ENCODE results near the gene PHACTR4.
A peak's percentile ranks its signal among the peaks of the same experiment; 100 is the strongest.
"Not testable (repeated sequence)": the region's sequence is repeated elsewhere in the genome, so short reads cannot be mapped to it uniquely, and the experiment has no call there.

Gene PHACTR4

GRCh38 chr1:28373450-28373849, 3.9 kb downstream of the PHACTR4 start:
- not testable (repeated sequence) for DNase-seq

GRCh38 chr1:28374297-28374696, 4.8 kb downstream of the PHACTR4 start:
- DNase-seq = no peak

DNA sequence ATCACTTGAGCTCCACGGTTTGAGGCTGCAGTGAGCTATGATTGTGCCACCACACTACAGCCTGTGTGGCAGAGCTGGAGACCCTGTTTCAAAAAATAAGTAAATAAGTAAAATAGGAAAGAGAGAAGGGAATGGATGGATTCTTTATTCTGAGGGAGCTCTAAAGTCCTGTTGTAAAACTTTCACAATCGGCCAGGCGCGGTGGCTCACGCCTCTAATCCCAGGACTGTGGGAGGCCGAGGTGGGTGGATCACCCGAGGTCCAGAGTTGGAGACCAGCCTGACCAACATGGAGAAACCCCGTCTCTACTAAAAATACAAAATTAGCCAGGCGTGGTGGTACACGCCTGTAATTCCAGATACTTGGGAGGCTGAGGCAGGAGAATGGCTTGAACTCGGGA, 6.1 kb downstream of the PHACTR4 start:
- DNase-seq = not testable (repeated sequence)

GRCh38 chr1:28376195-28376594, 6.7 kb downstream of the PHACTR4 start:
- not testable (repeated sequence) for DNase-seq

DNA sequence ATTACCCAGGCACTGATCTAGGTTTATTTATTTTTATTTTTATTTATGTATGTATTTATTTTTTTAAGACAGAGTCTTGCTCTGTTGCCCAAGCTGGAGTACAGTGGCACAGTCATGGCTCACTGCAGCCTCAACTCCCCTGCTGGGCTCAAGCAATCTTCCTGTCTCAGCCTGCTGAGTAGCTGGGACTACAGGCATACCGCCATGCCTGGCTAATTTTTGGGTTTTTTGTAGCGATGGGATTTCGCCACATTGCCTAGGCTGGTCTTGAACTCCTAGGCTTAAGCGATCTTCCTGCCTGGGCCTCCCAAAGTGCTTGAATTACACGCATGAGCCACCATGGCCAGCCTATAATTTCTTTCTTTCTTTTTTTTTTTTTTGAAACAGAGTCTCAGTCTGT, 9.4 kb downstream of the PHACTR4 start:
- DNase-seq = no peak

DNA sequence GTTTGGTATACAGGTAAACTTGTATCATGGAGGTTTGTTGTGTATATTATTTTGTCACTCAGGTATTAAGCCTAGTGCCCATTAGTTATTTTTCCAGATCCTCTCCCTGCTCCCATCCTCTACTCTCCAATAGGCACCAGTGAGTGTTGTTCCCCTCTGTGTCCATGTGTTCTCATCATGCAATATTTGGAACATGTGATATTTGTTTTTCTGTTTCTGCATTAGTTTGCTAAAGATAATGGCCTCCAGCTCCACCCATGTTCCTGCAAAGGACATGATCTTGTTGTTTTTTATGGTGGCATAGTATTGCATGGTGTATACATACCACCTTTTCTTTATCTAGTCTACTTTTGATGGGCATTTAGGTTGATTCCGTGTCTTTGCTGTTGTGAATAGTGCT, 10.9 kb downstream of the PHACTR4 start:
- DNase-seq = no peak

- DNase-seq = not testable (repeated sequence)
Observed at GRCh38 chr1:28383785-28384184, 14.2 kb downstream of the PHACTR4 start.

- DNase-seq = no peak
Observed at GRCh38 chr1:28392027-28392652, 22.6 kb downstream of the PHACTR4 start.

DNA sequence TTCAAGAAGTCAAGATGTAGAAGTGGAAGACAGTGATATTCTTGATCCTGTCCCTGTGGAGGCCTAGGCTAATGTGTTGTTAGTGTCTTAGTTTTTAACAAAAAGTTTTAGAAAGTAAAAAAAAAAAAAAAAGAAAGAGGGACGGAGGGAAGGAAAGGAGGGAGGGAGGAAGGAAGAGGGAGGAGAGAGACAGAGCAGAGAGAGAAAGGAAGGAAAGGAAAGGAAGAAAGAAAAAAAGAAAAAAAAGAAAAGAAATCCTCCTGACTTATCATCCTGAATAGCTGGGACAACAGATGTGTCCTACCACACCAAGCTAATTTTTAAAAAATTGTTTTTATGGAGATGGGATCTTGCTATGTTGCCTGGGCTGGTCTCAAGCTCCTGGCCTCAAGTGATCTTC, 24.6 kb downstream of the PHACTR4 start:
- no peak for DNase-seq

GRCh38 chr1:28395181-28395580, 25.6 kb downstream of the PHACTR4 start:
- DNase-seq = no peak

DNA sequence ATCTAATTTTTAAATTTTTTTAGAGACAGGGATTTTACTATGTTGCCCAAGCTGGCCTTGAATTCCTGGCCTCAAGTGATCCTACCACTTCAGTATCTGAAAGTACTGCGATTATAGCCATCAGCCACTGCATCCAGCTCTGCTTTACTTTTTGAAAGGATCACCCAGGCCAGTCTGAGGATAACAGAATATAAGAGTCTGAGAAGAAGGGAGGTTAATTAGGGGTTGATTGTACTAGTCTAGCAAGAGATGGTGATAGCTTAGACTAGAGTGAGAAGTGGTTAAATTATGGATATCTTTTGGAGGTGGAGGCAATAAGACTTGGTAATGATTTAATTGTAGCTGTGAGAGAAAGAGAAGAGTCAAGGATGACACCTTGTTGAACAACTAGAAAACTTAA, 32.2 kb downstream of the PHACTR4 start:
- DNase-seq = no peak

DNA sequence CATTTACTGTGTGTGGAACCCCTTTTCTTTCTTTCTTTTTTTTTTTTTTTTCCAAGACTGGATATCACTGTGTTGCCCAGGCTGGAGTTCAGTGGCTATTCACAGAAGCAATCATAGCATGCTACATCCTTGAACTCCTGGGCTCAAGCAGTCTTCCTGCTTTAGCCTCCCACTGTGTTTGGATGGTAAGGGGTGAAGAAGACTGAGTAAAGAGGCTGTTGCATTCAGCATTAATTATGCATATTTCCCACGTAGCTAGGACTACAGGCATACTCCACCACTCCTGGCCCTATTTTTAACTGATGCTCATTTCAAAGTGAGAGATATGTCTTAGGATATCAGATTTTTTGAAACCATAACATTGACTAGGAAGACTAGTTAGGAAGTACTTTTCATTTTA, 39.5 kb downstream of the PHACTR4 start:
- DNase-seq = no peak

DNA sequence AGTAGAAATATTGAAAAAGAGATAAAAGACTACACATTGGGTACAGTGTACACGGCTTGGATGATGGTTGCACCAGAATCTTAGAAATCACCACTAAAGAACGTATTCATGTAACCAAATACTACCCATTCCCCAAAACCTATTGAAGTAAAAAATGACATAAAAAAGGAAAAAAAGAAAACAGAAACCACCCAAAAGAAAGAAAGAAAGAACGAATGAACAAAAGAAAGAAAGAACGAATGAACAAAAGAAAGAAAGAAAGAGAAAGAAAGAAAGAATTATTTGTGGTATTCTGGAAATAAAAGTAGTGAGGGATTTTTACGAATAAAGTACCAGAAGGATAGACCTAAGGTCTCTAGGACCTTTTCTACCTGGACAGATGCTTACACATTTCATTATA, 42.1 kb downstream of the PHACTR4 start:
- no peak for DNase-seq

- no peak for DNase-seq
Observed at GRCh38 chr1:28412731-28413130, 43.2 kb downstream of the PHACTR4 start.

GRCh38 chr1:28416509-28417194, 47.1 kb downstream of the PHACTR4 start:
- no peak for DNase-seq

DNA sequence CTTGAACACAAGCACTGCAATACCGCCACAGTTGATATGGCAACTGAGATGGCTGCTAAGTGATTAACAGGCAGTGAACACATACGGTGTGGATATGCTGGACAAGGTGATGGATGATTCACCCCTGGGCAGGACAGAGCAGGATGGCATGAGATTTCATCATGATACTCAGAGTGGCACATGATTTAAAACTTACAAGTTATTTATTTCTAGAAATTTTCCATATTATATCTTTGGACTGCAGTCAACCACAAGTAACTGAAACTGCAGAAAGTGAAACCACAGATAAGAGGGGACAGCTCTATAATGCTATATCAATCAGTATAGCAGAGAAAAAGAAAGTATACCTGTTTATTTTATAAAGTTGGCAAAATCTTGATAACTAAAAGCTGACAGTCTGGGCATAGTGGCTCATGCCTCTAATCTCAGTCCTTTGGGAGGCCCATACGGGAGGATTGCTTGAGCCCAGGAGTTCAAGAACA, 47.9 kb downstream of the PHACTR4 start:
- peak; percentile 36 for DNase-seq

- DNase-seq = no peak
Observed at GRCh38 chr1:28417926-28418637, 48.5 kb downstream of the PHACTR4 start.

- no peak for DNase-seq
Observed at GRCh38 chr1:28421744-28422143, 52.2 kb downstream of the PHACTR4 start.

DNA sequence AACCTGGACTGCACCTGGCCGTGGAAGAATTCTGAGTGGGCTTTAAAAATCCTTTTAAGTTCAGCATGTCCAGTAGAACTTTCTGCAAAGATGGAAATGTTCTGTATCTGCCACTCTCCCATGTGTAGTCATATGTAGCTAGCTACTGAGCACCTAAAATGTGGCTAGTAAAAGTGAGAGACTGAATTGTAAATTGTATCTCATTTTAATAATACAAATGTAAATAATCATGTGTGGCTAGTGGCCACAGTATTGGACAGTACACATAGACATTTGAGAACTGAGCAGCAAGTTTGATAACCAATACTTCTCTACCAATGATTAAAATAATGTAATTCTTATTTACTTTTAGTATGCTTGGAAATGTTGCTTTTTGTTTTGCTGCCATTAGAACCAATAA, 57.3 kb downstream of the PHACTR4 start:
- no peak for DNase-seq

GRCh38 chr1:28428012-28428411, 58.5 kb downstream of the PHACTR4 start:
- no peak for DNase-seq

DNA sequence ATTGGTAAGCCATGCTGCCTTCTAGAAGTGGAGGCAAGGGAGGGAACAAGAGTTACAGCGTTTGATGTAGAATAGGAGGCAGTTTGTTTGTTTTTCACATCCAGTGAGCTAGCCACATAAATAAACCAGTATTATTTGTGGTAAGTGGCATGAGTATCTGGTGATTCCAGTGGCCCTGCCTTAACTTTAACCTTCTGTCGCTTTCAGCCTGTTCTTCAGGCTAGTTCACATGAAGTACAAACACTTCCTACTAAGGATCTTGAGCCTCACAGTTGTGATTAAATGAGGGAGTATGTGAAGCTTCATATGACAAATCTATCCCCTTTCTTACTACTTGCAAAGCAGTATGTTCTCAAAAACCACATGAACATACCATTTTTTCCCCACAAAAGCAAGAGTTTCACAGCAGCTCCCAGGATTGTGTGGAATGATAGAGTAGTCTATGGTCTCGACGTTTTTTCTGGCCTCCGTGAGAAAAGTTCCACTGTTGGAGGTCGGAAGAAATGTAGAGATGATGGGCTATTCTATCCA, 59.5 kb downstream of the PHACTR4 start:
- no peak for DNase-seq

DNA sequence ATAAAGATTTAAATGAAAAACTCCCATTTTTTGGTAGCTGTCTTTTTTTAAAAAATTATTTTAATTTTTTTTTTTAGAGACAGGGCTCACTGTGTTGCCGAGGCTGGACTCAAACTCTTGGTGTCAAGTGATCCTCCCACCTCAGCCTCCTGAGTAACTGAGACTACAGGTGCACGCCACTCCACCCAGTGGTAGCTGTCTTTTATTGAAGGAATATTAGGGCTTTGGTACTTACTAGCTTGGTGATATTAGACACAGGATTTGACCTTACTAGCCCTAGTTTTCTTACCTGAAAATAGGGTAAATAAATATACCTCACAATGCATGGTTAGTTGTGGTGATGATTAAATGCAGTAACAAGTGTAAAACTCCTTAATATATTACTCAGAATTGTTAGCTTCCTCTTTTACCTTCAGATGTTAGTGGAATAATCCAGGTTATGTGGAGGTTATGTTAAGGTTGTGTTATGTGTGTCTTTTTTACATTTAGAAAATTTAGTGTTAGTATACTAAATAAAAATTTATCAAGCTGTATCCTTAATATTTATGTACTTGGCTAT, 66.8 kb downstream of the PHACTR4 start:
- no peak for DNase-seq

DNA sequence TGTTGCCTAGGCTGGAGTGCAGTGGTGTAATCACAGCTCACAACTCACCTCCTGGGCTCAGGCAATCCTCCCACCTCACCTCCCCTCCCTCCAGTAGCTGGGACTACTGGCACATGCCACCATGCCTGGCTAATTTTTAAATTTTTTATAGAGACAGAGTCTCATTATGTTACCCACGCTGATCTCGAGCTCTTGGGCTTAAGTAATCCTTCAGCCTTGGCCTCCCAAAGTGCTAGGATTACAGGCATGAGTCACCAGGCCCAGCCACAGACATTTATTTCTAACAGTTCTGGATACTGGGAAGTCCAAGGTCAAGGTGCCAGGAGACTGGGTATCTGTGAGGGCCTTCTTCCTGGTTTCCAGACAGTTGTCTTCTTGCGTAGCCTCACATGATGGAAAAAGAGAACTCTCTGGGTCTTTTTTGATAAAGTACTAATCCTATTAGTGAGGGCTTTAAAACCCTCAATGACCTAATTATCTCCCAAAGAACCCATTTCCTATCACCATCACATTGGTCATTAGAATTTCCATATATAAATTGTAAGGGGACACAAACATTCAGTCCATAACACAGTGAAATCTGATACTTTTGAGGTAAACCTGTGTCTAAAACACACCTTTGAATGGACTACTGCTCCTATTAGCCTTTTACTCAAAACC, 67.9 kb downstream of the PHACTR4 start:
- DNase-seq = no peak
